Stomach (tissue), 9 donors: ENCODE measurements around the gene CHRNA1. TPM values are rescaled to one million over a fixed set of nuclear protein-coding genes. Genes with fewer than 3 reads are reported as not detected.
"Not testable (repeated sequence)": the region's sequence is repeated elsewhere in the genome, so short reads cannot be mapped to it uniquely, and the experiment has no call there.

ENCODE experiments used
- DNase-seq, 2 donors: peaks; one replicate each; pipeline versions ENCODE4 v3.0.0 to v3.0.0-alpha.2; 2013 to 2019
- H3K27ac ChIP-seq, 5 donors: fragments of 200-600 bp in 4 of 5; sonication (generic) in 4 of 5; one replicate each; pipeline ENCODE4 v1.5.1; 2013 to 2019; ENCODE audit warnings: mild to moderate bottlenecking in 1 of 5, moderate library complexity in 1 of 5
- H3K27me3 ChIP-seq, 3 donors: fragments of 200-600 bp; sonication (generic); one replicate each; pipeline ENCODE4 v1.5.1; 2017 to 2019; ENCODE audit warnings: mixed run types in 1 of 3
- H3K36me3 ChIP-seq, 4 donors: fragments of 200-600 bp; sonication (generic); 1 replicate in 3 of 4; 2 replicates in 1 of 4; pipeline ENCODE4 v1.5.1; 2016 to 2019
- H3K4me1 ChIP-seq, 4 donors: fragments of 200-600 bp; sonication (generic); one replicate each; pipeline ENCODE4 v1.5.1; 2016 to 2019
- H3K4me3 ChIP-seq, 4 donors: fragments of 200-600 bp; sonication (generic) in 3 of 4; one replicate each; pipeline ENCODE4 v1.5.1; 2016 to 2019; ENCODE audit warnings: mild to moderate bottlenecking in 1 of 4
- H3K9me3 ChIP-seq, 4 donors: fragments of 200-600 bp; sonication (generic); one replicate each; pipeline ENCODE4 v1.5.1; 2016 to 2019
- CTCF ChIP-seq, 7 experiments: fragments of 450-650 bp in 4 of 7; fragments of 200-600 bp in 3 of 7; sonication (generic) in 3 of 7; IDR thresholded peaks; one replicate each; pipeline ENCODE4 v1.5.1; 2016 to 2019; ENCODE audit warnings: antibody characterized with exemption in 7 of 7, control low read depth in 2 of 7, mild to moderate bottlenecking in 1 of 7
- EP300 ChIP-seq: sonication (generic); formaldehyde crosslinking; IDR thresholded peaks from one replicate; pipeline ENCODE4 v1.6.1; 2017; ENCODE audit warnings: antibody characterized with exemption
- POLR2A ChIP-seq, 4 donors: fragments of 450-650 bp; IDR thresholded peaks; one replicate each; pipeline ENCODE4 v1.6.1; 2016; ENCODE audit warnings: antibody characterized with exemption in 4 of 4, control low read depth in 2 of 4, mild to moderate bottlenecking in 1 of 4, moderate library complexity in 1 of 4
- POLR2AphosphoS5 ChIP-seq, 3 donors: sonication (generic); formaldehyde crosslinking; IDR thresholded peaks; one replicate each; pipeline ENCODE4 v1.6.1; 2016; ENCODE audit warnings: antibody characterized with exemption in 3 of 3
- whole genome bisulfite sequencing, 5 donors: extraction: QIAGEN DNeasy Blood & Tissue Kit in 3 of 5; methylation state at CpG; one replicate each; pipeline versions ENCODE4 v1.1.5 to v1.1.7; 2013 to 2018; 5-methylcytosine and 5-hydroxymethylcytosine counted together
- intact Hi-C: fragments of 100-400 bp; cut with DNase I; formaldehyde crosslinking; loops from one replicate; pipeline ENCODE4 v1.15.1; 2023; ENCODE audit warnings: low total_unique reads
- polyA plus RNA-seq, 3 donors: library from polyadenylated mRNA; stranded (reverse); fragments of 200-250 nt; gene quantifications; one replicate each; pipeline ENCODE4 v1.2.3, GENCODE V29; 2013
- total RNA-seq, 5 donors: library from RNA; depleted of rRNA; stranded (reverse); fragments of >200 nt; gene quantifications; one replicate each; pipeline versions ENCODE4 v1.1.0 to v1.2.3, GENCODE V29; 2014 to 2016
- donor health status: healthy with polysubstance abuse.
- donor health status: Bipolar disorder and iron deficiency.
- donor health status: healthy.

CHRNA1 gene
- total and polyA plus RNA-seq, 8 donors, result 0.46 TPM; not detected in 7

DNA sequence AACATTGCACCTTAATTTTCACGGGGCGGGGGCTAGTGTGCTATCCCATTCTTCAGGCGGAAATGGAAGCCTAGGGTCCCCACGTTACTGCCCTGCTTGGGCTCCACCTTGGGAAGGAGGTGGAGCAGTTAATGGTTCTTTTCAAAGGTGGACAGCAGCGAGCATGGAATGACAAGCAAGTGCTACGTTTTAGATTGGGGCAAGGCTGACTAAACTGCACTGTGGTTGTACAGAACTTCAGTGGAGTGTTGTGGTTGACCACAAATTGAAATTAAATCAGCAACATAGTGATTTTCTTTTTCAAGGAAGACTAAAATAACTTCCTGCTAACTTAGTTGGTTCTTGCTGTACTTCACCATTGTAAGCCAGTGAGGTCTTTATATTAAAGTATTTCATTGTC lies 47.0 kb downstream of the CHRNA1 start:
- Histone ChIP-seq H3K9me3 (no peaks in the 10 kb centered on the region), H3K4me3 (no peak overlapping the region), H3K27me3 (no peaks in the 10 kb centered on the region), H3K4me1 (no peaks in the 10 kb centered on the region), H3K27ac (no peak overlapping the region), H3K36me3 (no peaks in the 10 kb centered on the region)
- intact Hi-C loops, result no loop called here
- no peak for DNase-seq
- 66 to 93% (median 74%) methylated on average over 6 of the region's 6 CpGs for WGBS, 5 donors
- TF ChIP-seq POLR2A (IDR thresholded peaks at IDR 0.05) (no peak), CTCF (IDR thresholded peaks at IDR 0.05) (no peak), EP300 (no peak), POLR2AphosphoS5 (IDR thresholded peaks at IDR 0.05) (no peak)

DNA sequence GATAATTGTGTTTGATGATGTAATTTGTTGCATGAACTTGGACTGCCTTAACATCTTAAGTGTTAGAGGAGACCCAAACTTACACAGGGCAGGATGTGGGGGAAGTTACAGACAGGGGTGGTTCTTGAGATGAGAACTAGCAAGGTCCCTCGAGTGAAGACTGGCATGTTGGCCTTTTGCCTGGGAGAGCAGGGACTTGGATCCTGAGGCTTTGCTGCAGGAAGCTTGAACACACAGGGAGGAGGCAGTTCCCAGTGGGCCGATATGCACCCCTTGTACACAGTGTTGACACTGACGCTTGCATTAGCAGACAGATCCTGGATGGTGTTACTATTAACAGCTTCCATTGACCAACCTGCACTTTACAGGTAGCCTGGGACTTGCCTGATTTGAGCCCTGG lies 47.5 kb downstream of the CHRNA1 start:
- intact Hi-C loops, result no loop called here
- TF ChIP-seq CTCF (IDR thresholded peaks at IDR 0.05) (no peak), POLR2AphosphoS5 (IDR thresholded peaks at IDR 0.05) (no peak), EP300 (no peak), POLR2A (IDR thresholded peaks at IDR 0.05) (no peak)
- WGBS, 5 donors, result 55 to 68% (median 57%) methylated on average over 3 of the region's 3 CpGs
- no peak for DNase-seq
- H3K4me1 ChIP-seq, result no peaks in the 10 kb centered on the region
- no peak overlapping the region for H3K27ac ChIP-seq
- no peaks in the 10 kb centered on the region for H3K9me3 ChIP-seq
- no peaks in the 10 kb centered on the region for H3K36me3 ChIP-seq
- H3K27me3 ChIP-seq, result no peaks in the 10 kb centered on the region
- H3K4me3 ChIP-seq, result no peak overlapping the region

GRCh38 chr2:174713686-174714085 lies 50.6 kb downstream of the CHRNA1 start:
- H3K9me3 ChIP-seq, result no peaks in the 10 kb centered on the region
- no peaks in the 10 kb centered on the region for H3K36me3 ChIP-seq
- peaks cover 0 to 11% (median 0%) of the 10 kb centered on the region in 3 donors for H3K27me3 ChIP-seq
- no peak overlapping the region for H3K4me3 ChIP-seq
- TF ChIP-seq POLR2AphosphoS5 (IDR thresholded peaks at IDR 0.05), result no peak
- no peak for TF ChIP-seq EP300
- no peak for TF ChIP-seq CTCF (IDR thresholded peaks at IDR 0.05)
- no peak for TF ChIP-seq POLR2A (IDR thresholded peaks at IDR 0.05)
- H3K4me1 ChIP-seq, result no peaks in the 10 kb centered on the region
- no peak overlapping the region for H3K27ac ChIP-seq
- DNase-seq, result no peak
- intact Hi-C loops, result no loop called here
- 92 to 100% (median 96%) methylated on average over 2 of the region's 2 CpGs for WGBS, 5 donors

DNA sequence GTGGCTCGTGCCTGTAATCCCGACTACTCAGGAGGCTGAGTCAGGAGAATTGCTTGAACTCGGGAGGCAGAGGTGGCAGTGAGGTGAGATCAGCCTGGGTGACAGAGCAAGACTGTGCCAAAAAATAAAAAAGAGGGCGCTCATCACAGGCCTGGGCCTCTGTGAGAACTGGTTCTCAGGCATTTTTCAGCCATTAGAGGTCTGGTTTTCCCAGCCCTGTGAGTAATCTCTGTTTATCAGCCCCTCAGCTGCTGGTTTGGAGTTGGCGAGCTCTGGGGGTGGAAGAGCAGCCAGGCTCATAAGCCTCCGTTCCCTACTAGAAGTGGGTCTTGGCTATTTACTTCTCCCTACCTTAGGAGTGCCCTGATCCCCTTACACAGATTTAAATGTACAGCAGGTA lies 53.1 kb downstream of the CHRNA1 start:
- intact Hi-C loops, result no loop called here
- Histone ChIP-seq H3K36me3 (no peaks in the 10 kb centered on the region), H3K27me3 (peaks cover 0 to 28% (median 4%) of the 10 kb centered on the region in 3 donors), H3K9me3 (no peaks in the 10 kb centered on the region), H3K27ac (no peak overlapping the region), H3K4me3 (no peak overlapping the region), H3K4me1 (no peaks in the 10 kb centered on the region)
- TF ChIP-seq CTCF (IDR thresholded peaks at IDR 0.05) (no peak), POLR2A (IDR thresholded peaks at IDR 0.05) (no peak), POLR2AphosphoS5 (IDR thresholded peaks at IDR 0.05) (no peak), EP300 (no peak)
- WGBS, 5 donors, result 77 to 85% (median 83%) methylated on average over 6 of the region's 6 CpGs
- no peak for DNase-seq

DNA sequence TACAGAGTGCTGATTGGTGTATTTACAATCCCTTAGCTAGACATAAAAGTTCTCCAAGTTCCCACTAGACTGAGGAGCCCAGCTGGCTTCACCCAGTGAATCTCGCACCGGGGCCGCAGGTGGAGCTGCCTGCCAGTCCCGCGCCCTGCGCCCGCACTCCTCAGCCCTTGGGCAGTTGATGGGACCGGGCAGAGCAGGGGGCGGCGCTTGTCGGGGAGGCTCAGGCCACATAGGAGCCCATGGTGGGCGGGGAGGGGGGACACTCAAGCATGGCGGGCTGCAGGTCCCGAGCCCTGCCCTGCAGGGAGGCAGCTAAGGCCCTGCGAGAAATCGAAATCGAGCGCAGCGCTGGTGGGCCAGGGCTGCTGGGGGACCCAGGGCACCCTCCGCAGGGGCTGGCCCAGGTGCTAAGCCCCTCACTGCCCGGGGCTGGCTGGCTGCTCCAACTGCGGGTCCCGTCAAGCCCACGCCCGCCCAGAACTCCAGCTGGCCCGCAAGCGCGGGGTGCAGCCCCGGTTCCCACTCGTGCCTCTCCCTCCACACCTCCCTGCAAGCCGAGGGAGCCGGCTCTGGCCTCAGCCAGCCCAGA lies 54.8 kb downstream of the CHRNA1 start:
- H3K27ac ChIP-seq, H3K9me3 ChIP-seq, H3K36me3 ChIP-seq, intact Hi-C loops, H3K4me3 ChIP-seq, DNase-seq, H3K4me1 ChIP-seq: not testable (repeated sequence)
- 95 to 97% (median 96%) methylated on average over 15 to 32 of the region's 32 CpGs for WGBS, 5 donors
- H3K27me3 ChIP-seq, result peaks cover 0 to 32% (median 6%) of the 10 kb centered on the region in 3 donors
